Epidermal melanocyte (primary cell): Measurements from ENCODE around the gene MARCHF3.
"Not testable (repeated sequence)": the region's sequence is repeated elsewhere in the genome, so short reads cannot be mapped to it uniquely, and the experiment has no call there.

Experiments used
- DNase-seq: peaks from one replicate; pipeline ENCODE4 v3.0.0; 2011; ENCODE audit warnings: low spot score; ENCODE audit not compliant: insufficient read length

Gene MARCHF3

DNA sequence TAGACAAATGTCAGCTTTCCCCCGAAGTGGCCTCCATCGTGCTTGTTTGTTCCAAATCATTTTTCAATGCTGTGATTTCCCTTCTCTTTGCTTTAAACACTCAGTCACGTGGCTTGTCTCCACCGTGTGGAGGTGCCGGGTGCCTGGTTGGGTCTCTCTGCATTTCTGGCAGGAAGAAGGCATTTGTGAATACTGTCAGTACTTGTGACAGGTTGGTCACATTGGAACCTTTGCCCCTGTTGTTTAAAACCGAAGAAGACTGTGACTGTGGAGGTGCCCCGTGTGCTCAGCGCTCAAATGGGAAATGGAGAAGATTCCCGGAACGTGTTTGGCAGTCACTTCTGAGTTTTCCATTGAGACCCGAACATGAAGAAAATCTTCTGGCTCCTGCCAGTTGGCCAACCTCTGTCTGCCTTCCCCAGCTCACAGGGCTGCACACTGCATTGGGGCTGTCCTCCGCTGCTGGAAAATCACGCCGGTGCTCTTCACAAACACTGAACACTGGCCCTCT, 178.8 kb downstream of the MARCHF3 start:
- DNase-seq: no peak

DNA sequence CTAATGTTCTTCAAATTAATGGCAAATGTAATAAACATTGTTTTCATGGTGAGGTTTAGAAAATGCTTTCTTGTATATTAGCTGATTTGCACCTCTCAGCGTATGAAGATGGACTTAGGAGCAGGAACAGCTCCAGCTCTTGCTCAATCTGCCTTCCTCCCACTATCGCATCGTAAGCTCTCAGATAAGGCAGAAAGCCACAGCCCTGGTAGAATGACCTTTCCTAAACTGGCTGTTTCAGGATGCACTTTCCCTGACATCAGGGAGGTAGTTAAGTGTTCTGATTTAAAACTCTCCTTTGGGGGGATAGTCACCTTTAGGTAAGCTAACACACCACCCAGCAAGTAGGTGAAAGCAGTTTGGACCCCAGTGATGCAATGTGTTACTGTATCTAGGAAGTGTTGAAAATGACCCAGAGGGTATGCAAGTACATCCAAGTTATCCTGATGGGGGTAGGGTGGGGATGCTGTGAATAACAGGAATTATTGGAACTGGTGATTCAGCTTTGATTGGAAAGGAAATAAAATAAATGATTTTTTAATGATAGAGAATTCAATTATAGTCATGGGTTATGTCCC, 181.2 kb downstream of the MARCHF3 start:
- DNase-seq: no peak

DNA sequence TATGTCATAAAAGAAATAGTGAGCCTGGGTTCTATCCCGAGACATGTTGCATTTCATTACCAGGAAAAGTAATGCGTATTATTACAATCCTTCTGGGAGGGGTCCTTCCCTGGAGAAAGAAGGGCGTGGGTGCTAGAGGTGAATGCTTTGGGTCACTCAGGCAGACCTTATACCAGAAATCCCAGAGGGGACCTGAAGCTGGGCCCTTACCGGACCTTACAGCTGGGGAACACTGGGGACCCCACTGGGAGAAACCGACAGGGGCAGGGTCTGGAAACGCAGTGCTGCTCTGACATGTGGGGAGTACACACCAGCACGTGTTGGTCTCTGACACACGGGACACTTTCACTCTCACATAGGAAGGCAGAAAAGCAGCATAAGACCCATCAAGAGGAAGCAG, 182.1 kb downstream of the MARCHF3 start:
- DNase-seq: no peak

DNA sequence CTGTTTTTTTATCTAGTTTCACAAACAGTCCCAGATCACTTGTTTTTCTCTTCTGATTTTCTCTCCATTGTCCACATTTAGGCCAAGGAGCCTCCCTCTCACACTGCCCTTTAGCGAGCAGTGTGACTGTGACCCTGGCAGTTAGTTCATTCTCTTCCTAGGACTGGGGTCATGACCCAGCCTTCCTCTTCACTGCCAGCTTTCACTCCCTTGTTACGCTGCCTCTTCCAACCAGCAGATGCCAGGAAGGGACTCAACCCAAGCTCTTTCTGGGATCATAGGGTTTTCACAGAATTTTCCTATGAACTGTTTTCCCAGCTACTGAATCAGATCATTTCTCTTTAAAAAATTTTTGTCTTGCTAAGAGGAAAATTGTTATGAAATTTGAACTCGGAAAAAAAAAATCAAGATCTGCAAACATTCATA, 182.5 kb downstream of the MARCHF3 start:
- DNase-seq: no peak

DNA sequence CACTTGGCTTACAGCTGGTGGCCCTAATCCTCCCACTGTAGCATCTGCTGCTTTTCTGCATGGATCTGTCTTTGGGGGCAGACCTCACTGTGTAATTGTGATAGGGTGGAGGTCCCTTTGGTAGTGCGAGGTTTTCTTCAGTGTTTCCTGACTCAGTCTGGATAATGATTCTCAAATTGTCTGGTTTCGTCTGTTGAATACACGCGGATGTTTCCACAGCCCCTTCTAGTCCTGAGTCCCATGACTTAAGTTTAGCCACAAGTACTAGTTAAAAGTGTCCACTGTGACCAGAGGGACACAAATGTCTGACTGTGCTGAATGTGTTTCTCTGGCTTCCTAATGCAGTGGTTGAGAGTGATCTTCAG, 182.9 kb downstream of the MARCHF3 start:
- no peak for DNase-seq

DNA sequence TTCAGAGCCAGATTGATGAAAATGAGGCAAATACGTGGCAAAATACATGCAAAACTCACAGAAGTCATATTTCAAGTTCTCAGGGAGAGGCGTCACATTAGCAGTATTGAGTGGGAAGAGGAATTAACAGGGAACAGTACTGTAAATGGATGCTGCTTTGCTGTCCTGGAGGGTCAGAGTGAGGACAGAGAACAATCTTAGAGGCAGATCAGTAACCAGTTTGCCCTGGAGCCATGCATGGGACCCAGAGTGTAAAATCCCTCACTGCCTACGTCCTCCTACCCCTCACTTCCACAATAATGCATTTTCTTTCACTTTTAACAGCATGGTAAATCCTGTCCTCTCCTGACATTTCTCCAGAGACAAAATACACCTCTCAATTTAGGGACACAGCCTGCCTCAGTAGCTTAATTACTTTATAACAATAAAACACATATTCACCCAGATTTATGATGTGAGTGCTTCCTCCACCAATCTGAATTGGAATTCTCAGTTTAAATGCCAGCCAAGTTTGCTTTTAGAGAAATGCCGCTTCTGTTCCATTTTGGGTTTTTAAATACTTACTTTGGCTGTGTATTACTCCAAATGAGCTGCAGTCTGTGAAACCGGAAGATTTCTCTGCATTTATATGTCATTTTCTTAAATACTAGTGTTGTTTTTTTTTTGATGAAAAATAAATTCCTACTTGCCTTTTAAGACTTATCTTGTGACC, 183.5 kb downstream of the MARCHF3 start:
- peak; percentile 55 for DNase-seq

DNA sequence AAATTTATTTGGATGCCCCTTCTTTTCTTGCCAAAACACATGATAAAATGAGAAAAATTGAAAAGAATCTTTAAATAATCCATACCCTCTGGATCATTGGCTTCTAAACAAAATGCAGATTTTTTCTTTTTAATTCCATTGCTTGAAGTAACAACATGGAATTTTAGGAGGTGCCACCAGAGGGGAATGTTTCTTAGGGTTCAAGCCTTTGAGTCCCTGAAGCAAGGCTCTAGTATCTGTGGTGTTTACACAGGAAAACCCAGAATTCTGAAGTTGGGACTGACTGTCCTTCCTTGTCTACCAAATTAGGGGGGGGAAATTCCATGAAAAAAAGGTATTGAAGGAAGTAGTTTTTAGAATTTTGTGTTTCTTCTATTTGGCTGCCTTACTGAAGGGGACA, 184.0 kb downstream of the MARCHF3 start:
- no peak for DNase-seq

DNA sequence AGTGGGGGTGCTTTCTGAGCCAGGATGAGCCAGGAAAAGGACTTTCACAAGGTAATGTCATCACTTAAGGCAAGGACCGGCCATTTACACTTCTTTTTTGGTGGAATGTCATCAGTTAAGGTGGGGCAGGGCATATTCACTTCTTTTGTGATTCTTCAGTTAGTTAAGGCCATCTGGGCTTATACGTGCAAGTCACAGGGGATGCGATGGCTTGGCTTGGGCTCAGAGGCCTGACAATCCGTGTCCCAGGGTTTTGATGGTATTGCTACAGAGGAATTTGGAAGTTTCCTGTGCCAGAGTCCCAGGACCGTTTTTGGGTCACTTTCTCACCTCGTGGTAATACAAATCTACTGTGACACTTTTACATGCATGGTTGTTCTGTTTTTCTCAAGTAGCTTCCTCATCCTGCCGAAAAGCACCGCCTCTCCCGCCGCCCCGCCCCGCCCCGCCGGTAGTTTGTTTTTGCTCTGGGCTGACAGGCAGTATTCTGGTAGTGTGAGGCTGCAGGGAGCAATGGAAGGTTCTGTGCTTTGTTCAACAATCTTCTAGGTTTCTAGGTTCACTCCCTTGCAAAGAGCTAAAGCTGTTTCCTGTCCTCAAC, 184.8 kb downstream of the MARCHF3 start:
- DNase-seq: not testable (repeated sequence)

DNA sequence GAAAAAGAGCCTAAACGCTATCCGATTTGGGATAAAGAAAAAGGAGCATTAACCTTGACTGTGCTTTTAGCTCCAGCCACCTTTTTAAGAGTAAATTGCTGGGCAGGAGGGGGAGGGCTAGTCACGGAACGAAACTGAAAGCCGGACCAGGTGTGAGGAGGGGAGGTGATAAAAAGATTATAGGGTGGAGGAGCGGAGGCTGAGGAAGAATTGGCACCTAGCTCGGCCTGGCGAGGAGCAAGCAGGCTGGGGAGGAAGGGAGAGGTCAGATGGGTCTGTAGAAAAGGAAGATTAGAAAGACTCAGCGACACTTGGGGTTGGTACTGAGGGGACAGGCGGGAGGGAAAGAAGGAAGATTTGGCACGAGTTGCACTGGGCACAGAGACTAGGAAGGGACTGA, 187.0 kb downstream of the MARCHF3 start:
- DNase-seq: not testable (repeated sequence)

DNA sequence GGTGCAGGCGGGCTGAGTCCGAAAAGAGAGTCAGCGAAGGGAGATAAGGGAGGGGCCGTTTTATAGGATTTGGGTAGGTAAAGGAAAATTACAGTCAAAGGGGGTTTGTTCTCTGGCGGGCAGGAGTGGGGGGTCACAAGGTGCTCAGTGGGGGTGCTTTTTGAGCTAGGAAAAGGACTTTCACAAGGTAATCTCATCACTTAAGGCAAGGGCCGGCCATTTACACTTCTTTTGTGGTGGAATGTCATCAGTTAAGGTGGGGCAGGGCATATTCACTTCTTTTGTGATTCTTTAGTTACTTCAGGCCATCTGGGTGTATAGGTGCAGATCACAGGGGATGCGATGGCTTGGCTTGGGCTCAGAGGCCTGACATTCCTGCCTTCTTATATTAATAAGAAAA, 191.0 kb downstream of the MARCHF3 start:
- DNase-seq: not testable (repeated sequence)

DNA sequence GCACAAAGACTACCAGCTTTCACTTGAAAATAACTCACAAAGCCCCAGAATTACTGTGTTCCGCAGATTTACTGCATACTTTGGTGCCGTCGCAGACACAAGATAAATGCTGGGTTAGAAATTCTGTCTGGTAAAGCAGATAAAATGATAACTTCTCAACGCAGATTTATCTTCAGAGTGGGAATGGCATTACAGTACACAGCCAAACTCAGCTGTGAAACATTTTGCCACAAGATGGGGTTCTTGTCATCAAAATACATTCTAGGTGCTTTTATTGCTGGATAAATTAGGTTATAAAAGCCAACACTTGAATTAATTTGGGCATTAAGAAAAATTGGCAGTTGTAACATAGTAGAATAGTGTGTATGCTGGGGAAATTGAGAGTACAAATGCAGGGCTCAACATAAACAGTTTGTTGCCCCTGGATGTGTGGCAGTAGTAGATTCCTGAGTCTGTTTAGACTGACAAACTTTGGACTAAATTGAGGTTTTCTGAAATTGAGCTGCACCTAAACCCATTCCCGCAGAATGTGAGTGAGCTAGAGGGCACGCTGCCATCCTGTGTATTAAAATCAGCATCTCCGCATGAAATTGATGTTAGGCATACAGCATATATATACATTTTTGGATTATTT, 192.3 kb downstream of the MARCHF3 start:
- DNase-seq: no peak

DNA sequence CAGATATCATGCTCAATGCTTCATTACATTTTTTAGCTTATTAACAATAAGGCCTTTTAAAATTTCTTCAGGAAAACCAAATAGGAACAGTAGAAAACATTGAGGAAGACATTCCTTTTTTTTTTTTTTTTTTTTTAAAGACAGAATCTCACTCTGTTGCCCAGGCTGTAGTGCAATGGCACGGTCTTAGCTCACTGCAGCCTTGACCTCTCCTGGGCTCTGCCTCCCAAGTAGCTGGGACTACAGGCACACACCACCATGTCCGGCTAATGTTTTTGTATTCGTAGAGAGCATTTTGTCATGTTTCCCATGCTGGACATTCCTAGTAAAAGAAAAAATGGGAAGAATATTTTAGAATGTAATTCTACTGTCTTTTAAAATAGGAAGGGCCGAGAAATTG, 193.1 kb downstream of the MARCHF3 start:
- no peak for DNase-seq

DNA sequence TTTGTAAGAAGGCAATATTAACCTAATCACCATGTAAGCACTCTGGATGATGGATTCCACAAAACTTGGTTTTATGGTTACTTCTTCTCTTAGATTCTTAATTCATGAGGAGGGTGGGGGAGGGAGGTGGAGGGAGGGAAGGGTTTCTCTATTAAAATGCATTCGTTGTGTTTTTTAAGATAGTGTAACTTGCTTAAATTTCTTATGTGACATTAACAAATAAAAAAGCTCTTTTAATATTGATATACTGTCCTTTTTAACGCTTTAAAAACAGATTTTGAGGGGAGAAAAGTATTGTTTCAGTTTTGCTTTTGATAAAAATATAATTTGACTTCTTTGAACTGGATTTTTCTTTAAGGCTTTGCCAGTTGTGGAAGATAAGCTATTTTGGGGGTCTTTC, 193.6 kb downstream of the MARCHF3 start:
- no peak for DNase-seq

DNA sequence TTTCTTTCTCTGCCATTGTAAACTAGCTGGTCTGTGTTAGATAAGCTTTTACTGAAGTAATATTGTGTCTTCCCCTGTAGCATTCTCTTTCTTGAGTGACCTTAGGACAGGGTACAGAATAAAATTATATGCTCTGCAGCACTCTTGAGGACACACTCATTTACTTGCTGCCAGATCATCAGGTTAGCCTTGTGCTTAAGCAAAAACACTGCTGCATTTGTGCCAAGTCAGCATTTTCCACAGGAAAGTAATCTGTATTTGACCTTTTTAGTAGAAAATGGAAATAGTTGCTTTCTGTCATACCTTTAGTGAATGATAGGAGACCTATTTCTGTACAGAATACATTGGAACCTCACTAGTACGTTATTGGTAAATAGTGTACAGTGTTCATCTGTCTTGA, 199.2 kb downstream of the MARCHF3 start:
- DNase-seq: no peak

DNA sequence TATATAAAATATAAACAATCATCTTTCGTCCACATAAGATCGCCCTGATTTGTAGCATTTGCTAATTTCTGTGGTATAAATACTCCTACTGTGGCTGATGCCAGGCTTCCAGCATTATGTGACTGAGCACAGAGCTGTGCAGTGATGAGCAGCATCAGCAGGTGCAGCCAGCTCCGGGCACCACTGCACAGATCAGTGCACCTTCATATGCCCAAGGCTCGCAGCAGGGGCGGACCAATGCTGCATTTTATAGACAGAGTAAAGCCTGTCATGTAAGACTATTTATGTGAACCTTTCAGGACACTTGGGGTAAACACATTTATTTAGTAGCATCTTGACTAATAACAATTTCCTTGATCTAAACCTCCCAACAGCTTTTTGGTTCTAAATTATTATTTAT, 200.3 kb downstream of the MARCHF3 start:
- no peak for DNase-seq

DNA sequence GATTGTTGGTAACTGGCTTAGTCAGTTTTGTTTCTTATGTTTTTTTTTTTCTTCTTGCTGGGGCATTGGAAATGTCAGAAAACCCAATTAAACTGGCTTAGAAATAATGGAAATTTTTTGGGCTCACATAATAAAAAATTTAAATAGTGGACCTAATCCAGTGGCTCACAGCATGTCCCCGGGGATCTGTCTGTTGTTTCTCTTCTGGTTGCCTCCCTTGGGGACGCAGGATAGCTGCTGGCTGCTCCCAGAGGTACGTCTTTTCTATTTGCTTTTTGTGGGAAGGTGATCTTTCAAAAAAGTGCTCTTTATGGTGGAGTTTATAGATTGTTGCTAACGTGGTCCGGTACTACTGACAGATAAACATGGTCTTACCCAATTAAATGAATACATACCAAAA, 201.3 kb downstream of the MARCHF3 start:
- no peak for DNase-seq

DNA sequence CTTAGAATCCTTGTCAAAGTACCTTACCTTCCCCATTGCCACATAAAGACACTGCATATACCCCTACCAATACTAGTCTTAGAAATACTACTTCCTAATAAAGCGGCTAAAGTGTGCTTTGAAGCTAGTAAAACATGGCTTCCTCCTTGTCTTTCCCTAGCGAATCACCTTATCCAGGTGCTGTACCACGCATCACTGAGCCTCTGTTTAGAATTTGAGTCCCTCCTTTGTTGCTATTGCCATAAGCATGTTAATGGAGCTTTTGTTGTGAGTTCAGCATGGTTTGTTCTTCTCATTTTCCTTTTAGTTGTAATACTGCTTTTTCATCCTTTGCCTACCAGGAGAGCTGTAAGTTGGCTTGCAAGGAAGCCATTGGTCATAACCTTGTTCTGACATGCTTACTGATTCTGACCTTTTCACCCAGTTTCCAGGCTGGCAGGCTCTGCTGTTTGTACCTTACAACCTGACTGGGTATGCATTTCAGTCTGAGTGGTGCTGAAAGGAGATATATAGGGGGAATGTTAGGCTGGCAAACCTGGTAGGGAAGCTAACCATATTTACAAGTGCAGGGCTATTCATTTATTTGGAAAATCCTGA, 203.6 kb downstream of the MARCHF3 start:
- no peak for DNase-seq

DNA sequence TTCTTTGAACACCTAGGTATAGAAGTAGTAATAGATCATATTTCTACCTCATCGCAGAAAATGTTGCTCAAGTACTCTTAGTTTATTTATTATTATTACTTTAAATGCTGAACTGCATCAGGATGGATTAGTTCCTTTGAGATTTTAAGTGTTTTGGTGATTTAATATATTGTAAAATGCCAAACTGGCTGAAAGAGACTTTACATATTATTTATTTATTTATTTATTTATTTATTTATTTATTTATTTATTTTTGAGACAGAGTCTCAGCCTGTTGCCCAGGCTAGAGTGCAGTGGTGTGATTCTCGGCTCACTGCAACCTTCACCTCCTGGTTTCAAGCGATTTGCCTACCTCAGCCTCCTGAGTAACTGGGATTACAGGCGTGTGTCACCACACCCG, 211.1 kb downstream of the MARCHF3 start:
- no peak for DNase-seq

DNA sequence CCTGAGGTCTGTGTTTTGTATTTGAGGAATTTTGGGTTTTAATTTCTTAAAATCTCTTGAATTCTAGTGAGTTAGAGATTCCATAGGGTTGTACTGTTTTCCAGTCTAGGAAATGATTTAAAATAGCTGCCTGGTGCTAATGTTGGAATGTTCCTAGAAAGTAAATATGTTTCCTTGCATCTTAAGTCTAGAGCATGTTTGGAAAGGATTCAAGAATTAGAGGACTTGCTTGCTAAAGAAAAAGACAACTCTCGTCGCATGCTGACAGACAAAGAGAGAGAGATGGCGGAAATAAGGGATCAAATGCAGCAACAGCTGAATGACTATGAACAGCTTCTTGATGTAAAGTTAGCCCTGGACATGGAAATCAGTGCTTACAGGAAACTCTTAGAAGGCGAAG, 211.6 kb downstream of the MARCHF3 start:
- no peak for DNase-seq
